ENCODE data around the gene HID1.

DNA sequence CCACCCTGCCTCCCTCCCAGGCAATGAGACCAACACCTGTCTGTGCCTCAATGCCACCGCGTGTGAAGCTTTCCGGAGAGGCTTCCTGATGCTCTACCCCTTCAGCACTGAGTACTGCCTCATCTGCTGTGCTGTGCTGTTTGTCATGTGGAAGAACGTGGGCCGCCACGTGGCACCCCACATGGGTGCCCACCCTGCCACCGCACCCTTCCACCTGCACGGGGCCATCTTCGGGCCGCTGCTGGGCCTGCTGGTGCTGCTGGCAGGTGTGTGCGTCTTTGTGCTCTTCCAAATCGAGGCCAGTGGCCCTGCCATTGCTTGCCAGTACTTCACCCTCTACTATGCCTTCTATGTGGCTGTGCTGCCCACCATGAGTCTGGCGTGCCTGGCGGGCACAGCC lies 25.9 kb downstream of the HID1 start:
- TF ChIP-seq, protein P1, sequence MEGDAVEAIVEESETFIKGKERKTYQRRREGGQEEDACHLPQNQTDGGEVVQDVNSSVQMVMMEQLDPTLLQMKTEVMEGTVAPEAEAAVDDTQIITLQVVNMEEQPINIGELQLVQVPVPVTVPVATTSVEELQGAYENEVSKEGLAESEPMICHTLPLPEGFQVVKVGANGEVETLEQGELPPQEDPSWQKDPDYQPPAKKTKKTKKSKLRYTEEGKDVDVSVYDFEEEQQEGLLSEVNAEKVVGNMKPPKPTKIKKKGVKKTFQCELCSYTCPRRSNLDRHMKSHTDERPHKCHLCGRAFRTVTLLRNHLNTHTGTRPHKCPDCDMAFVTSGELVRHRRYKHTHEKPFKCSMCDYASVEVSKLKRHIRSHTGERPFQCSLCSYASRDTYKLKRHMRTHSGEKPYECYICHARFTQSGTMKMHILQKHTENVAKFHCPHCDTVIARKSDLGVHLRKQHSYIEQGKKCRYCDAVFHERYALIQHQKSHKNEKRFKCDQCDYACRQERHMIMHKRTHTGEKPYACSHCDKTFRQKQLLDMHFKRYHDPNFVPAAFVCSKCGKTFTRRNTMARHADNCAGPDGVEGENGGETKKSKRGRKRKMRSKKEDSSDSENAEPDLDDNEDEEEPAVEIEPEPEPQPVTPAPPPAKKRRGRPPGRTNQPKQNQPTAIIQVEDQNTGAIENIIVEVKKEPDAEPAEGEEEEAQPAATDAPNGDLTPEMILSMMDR (IDR thresholded peaks at IDR 0.05): no peak
- no peak for TF ChIP-seq POLR2A (IDR thresholded peaks at IDR 0.05)
